GM12878 (cell line): ENCODE data around the gene TP73. TPM values are rescaled to one million over a fixed set of nuclear protein-coding genes. Genes with fewer than 3 reads are reported as not detected.

ENCODE experiments used
- ATAC-seq: fragments of 200-7000 bp; cut with Tn5 transposase; 3 replicates; pipeline ENCODE4 v1.9.1; 2020; ENCODE audit warnings: mild to moderate bottlenecking, moderate library complexity
- BruUV-seq: library from RNA; stranded (reverse); fragments of 400-500 nt; replicated peaks from 2 replicates; lab custom pipeline; 2021; lab: Mats Ljungman, UMichigan
- CTCF ChIA-PET: fragments of 300-600 bp; sonication (Branson Sonifier 250); formaldehyde crosslinking; extraction: SDS; loops from one replicate; lab custom pipeline; 2021; ENCODE audit warnings: inconsistent platforms; lab: Yijun Ruan, JAX
- POLR2A ChIA-PET: fragments of 350-600 bp; formaldehyde crosslinking; extraction: SDS; loops from one replicate; lab custom pipeline; 2021; ENCODE audit warnings: inconsistent platforms; lab: Charles Lee
- RAD21 ChIA-PET: fragments of 300-600 bp; sonication (Branson Sonifier 250); formaldehyde crosslinking; loops from one replicate; lab custom pipeline; 2023; ENCODE audit warnings: antibody characterized with exemption; ENCODE audit not compliant: unreplicated experiment; lab: Charles Lee
- SMC1A ChIA-PET: fragments of 300-600 bp; sonication (Branson Sonifier 250); formaldehyde crosslinking; loops from one replicate; lab custom pipeline; 2023; ENCODE audit not compliant: unreplicated experiment, uncharacterized antibody; lab: Charles Lee
- DNase-seq: peaks from one replicate; pipeline ENCODE4 v3.0.0-alpha.2; 2011; ENCODE audit warnings: low read depth, low spot score
- FAIRE-seq: peaks from 3 replicates; lab custom pipeline; 2011; peaks lifted over from hg19 to GRCh38; lab: Jason Lieb, UNC
- H2AFZ ChIP-seq: 2 replicates; pipeline ENCODE4 v1.6.0; 2011; ENCODE audit warnings: low read depth, low read length, control low read depth; ENCODE audit not compliant: control insufficient read depth
- H3K27ac ChIP-seq: 2 replicates; pipeline ENCODE4 v1.5.1; 2011; ENCODE audit warnings: control low read depth; ENCODE audit not compliant: control insufficient read depth, insufficient read depth
- H3K27me3 ChIP-seq, 2 experiments: replicated peaks in 1 of 2; 2 replicates each; pipeline versions ENCODE4 v1.6.0 to v1.6.1; 2011; ENCODE audit warnings: low read length in 1 of 2; ENCODE audit not compliant: control insufficient read depth in 2 of 2, insufficient read depth in 2 of 2
- H3K36me3 ChIP-seq, 2 experiments: 2 replicates each; pipeline ENCODE4 v1.5.1; 2011; ENCODE audit warnings: low read length in 1 of 2; ENCODE audit not compliant: control insufficient read depth in 2 of 2, insufficient read depth in 2 of 2
- H3K4me1 ChIP-seq: 2 replicates; pipeline ENCODE4 v1.6.1; 2011; ENCODE audit warnings: mild to moderate bottlenecking, low read length, moderate library complexity, mixed read lengths; ENCODE audit not compliant: control insufficient read depth, insufficient read depth
- H3K4me2 ChIP-seq: 2 replicates; pipeline ENCODE4 v1.6.0; 2011; ENCODE audit warnings: control low read depth; ENCODE audit not compliant: control insufficient read depth, insufficient read depth
- H3K4me3 ChIP-seq: fragments of 200-600 bp; sonication (generic); 2 replicates; pipeline ENCODE4 v1.5.1; 2016
- H3K79me2 ChIP-seq: 2 replicates; pipeline ENCODE4 v1.6.0; 2011; ENCODE audit warnings: low read length; ENCODE audit not compliant: control insufficient read depth, insufficient read depth
- H3K9ac ChIP-seq: 2 replicates; pipeline ENCODE4 v1.8.0; 2011; ENCODE audit warnings: low read length, control low read depth, mixed read lengths; ENCODE audit not compliant: control insufficient read depth, insufficient read depth
- H3K9me3 ChIP-seq: replicated peaks from 3 replicates; pipeline ENCODE4 v1.5.1; 2011; ENCODE audit warnings: mild to moderate bottlenecking, low read length; ENCODE audit not compliant: control insufficient read depth, insufficient read depth
- H4K20me1 ChIP-seq: 2 replicates; pipeline ENCODE4 v1.6.0; 2011; ENCODE audit not compliant: control insufficient read depth, insufficient read depth
- BMI1 ChIP-seq: fragments of 450-650 bp; IDR thresholded peaks from 2 replicates; pipeline ENCODE4 v1.6.1; 2016; ENCODE audit warnings: mild to moderate bottlenecking, moderate library complexity, borderline replicate concordance
- ESRRA ChIP-seq: IDR thresholded peaks from 2 replicates; pipeline ENCODE4 v1.6.1; 2012; ENCODE audit warnings: mild to moderate bottlenecking, low read length, improper control_type of control experiment
- ETV6 ChIP-seq, 2 experiments: fragments of 450-650 bp in 1 of 2; IDR thresholded peaks in 1 of 2; conservative IDR thresholded peaks in 1 of 2; 2 replicates each; pipeline ENCODE4 v1.6.1; 2014; ENCODE audit warnings: antibody characterized with exemption in 1 of 2, borderline replicate concordance in 1 of 2, low read depth in 1 of 2, mild to moderate bottlenecking in 1 of 2, moderate library complexity in 1 of 2
- NR2C2 ChIP-seq: IDR thresholded peaks from 2 replicates; pipeline ENCODE4 v1.6.1; 2011; ENCODE audit warnings: borderline replicate concordance, low read depth; ENCODE audit not compliant: control insufficient read depth, insufficient read length
- PAX5 ChIP-seq: IDR thresholded peaks from 2 replicates; pipeline ENCODE4 v1.6.1; 2011; ENCODE audit warnings: low read depth, low read length, borderline replicate concordance
- SIX5 ChIP-seq: IDR thresholded peaks from 2 replicates; pipeline ENCODE4 v1.6.1; 2011; ENCODE audit warnings: mild to moderate bottlenecking, low read depth, low read length, moderate library complexity; ENCODE audit not compliant: severe bottlenecking
- SP1 ChIP-seq: IDR thresholded peaks from one replicate; pipeline ENCODE4 v1.6.1; 2011; ENCODE audit warnings: low read depth, low read length
- ZZZ3 ChIP-seq: IDR thresholded peaks from 2 replicates; pipeline ENCODE4 v1.6.1; 2011; ENCODE audit warnings: low read depth; ENCODE audit not compliant: control insufficient read depth, insufficient read length
- WGBS: methylation state at CpG from one replicate; pipeline ENCODE4 v1.1.6; 2016; ENCODE audit warnings: low lambda C conversion rate; ENCODE audit not compliant: insufficient replicate concordance, insufficient coverage; ENCODE audit errors: missing lambda C conversion rate; 5-methylcytosine and 5-hydroxymethylcytosine counted together
- in situ Hi-C: fragments of 300-500 bp; cut with MboI; formaldehyde crosslinking; loops from 9 replicates; pipeline ENCODE4 v1.14.3; 2018; ENCODE audit warnings: mixed read lengths
- intact Hi-C: fragments of 100-400 bp; cut with micrococcal nuclease; formaldehyde crosslinking; loops from one replicate; pipeline ENCODE4 v1.14.2; 2022; ENCODE audit not compliant: unreplicated experiment
- polyA plus RNA-seq, 11 experiments: library from polyadenylated mRNA; depleted of rRNA in 4 of 11; unstranded in 6 of 11; stranded (reverse) in 5 of 11; fragments of >200 nt; fragmentation: Nextera tagmentation in 4 of 11; fragmentation: Illumina TruSeq in 1 of 11; extraction: Ambion mirVana in 4 of 11; extraction: Trizol in 1 of 11; gene quantifications; 1 replicate in 1 of 11; 2 replicates in 10 of 11; pipeline versions ENCODE4 v1.2.1 to v1.2.3, GENCODE V29; 2011 to 2016; ENCODE audit warnings: inconsistent platforms in 2 of 11, missing spikeins in 2 of 11, low read depth in 1 of 11
- total RNA-seq, 4 experiments: library from RNA; depleted of rRNA in 3 of 4; stranded (reverse); fragments of >200 nt in 3 of 4; fragmentation: Illumina TruSeq in 1 of 4; extraction: Trizol in 1 of 4; gene quantifications; 2 replicates each; pipeline versions ENCODE4 v1.2.1 to v1.2.3, GENCODE V29; 2013 to 2021
- TF ChIP-seq, protein P1 (sequence below): fragments of 450-650 bp; IDR thresholded peaks from 2 replicates; pipeline ENCODE4 v1.6.1; 2018; ENCODE audit warnings: mild to moderate bottlenecking, low read depth, moderate library complexity; ENCODE audit not compliant: partially characterized antibody

Gene TP73
- total and polyA plus RNA-seq, 10 of the 15 experiments (the other 5 are each of a cell fraction or from before 2014, with no cell fraction given), result 0.08 to 54.2 (median 14.9) TPM

DNA sequence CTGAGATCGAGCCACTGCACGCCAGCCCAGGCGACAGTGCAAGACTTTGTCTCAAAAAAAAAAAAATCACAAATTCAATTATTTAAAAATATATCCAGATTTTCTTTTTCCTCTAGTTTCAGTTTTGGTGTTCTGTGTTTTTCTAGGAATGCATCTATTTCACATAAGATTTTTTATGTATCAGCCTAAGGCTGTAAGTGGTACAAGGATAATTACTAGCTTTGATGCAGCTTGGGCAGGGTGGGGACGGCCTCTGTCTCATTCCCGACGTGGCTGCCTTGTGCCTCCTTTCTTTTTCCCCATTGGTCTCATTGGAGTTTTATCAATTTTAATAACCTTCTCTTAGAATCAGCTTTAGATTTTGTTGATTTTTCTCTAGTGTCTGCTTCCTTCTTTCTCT lies 106.8 kb downstream of the TP73 start:
- RAD21 ChIA-PET, result interaction anchor here (0.7 kb wide), 1 partner anchor 536 kb away, joined by 3 read pairs; no protein-coding TSS in a partner anchor
- in situ Hi-C loops, result no loop called here
- WGBS, result 53% methylated on average over 6 of the region's 6 CpGs

More for the DNA sequence above, 106.8 kb downstream of the TP73 start:
- no TSS peak for BruUV-seq
- Histone ChIP-seq H3K9me3 (no peaks in the 10 kb centered on the region), H3K9ac (no peak overlapping the region), H3K36me3 (no peaks in the 10 kb centered on the region), H3K4me3 (no peak overlapping the region), H3K79me2 (no peaks in the 10 kb centered on the region), H3K27ac (no peak overlapping the region), H3K4me2 (no peak overlapping the region), H3K4me1 (no peaks in the 10 kb centered on the region), H4K20me1 (no peaks in the 10 kb centered on the region), H3K27me3 (peaks cover 0 to 4% of the 10 kb centered on the region in 2 experiments; a peak in 2 of 4 replicates), H2AFZ (no peak overlapping the region)
- FAIRE-seq (no peak), DNase-seq (no peak), ATAC-seq (no peak)
- CTCF ChIA-PET, result interaction anchor here (0.9 kb wide), 1 partner anchor 240 kb away, joined by 4 read pairs; no protein-coding TSS in a partner anchor
- SMC1A ChIA-PET, result no interaction called here
- TF ChIP-seq SP1 (no peak), BMI1 (no peak), ESRRA (no peak), ZZZ3 (no peak), NR2C2 (no peak), SIX5 (no peak), ETV6 (conservative IDR thresholded peaks at IDR 0.05 in 1 of 2, IDR thresholded peaks at IDR 0.05 in 1 of 2; ENCODE audit: borderline replicate concordance in 1 of 2, low read depth in 1 of 2) (no peak), PAX5 (no peak)
- TF ChIP-seq, protein P1, sequence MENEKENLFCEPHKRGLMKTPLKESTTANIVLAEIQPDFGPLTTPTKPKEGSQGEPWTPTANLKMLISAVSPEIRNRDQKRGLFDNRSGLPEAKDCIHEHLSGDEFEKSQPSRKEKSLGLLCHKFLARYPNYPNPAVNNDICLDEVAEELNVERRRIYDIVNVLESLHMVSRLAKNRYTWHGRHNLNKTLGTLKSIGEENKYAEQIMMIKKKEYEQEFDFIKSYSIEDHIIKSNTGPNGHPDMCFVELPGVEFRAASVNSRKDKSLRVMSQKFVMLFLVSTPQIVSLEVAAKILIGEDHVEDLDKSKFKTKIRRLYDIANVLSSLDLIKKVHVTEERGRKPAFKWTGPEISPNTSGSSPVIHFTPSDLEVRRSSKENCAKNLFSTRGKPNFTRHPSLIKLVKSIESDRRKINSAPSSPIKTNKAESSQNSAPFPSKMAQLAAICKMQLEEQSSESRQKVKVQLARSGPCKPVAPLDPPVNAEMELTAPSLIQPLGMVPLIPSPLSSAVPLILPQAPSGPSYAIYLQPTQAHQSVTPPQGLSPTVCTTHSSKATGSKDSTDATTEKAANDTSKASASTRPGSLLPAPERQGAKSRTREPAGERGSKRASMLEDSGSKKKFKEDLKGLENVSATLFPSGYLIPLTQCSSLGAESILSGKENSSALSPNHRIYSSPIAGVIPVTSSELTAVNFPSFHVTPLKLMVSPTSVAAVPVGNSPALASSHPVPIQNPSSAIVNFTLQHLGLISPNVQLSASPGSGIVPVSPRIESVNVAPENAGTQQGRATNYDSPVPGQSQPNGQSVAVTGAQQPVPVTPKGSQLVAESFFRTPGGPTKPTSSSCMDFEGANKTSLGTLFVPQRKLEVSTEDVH, result no peak
- POLR2A ChIA-PET, result no interaction called here
- intact Hi-C loops, result no loop called here
